Prostate gland (tissue), 2 donors: Measurements from ENCODE around the gene ANKS3. TPM values are rescaled to one million over a fixed set of nuclear protein-coding genes. Genes with fewer than 3 reads are reported as not detected.

Experiments
- DNase-seq: peaks from one replicate; pipeline ENCODE4 v3.0.0-alpha.2; 2019; ENCODE audit warnings: low spot score
- H3K27ac ChIP-seq, 2 donors: fragments of 200-600 bp; sonication (generic); 2 replicates each; pipeline ENCODE4 v1.5.1; 2017 to 2019
- H3K27me3 ChIP-seq: fragments of 200-600 bp; sonication (generic); replicated peaks from 2 replicates; pipeline ENCODE4 v1.5.1; 2019; ENCODE audit not compliant: insufficient read depth
- H3K36me3 ChIP-seq, 2 donors: fragments of 200-600 bp; sonication (generic); 1 replicate in 1 of 2; 2 replicates in 1 of 2; pipeline versions ENCODE4 v1.5.1 to v1.8.1; 2017 to 2019
- H3K4me1 ChIP-seq: fragments of 200-600 bp; sonication (generic); replicated peaks from 2 replicates; pipeline ENCODE4 v1.5.1; 2019
- H3K4me3 ChIP-seq, 2 donors: fragments of 200-600 bp; sonication (generic); 2 replicates each; pipeline ENCODE4 v1.5.1; 2017 to 2019
- H3K9me3 ChIP-seq: fragments of 200-600 bp; sonication (generic); 2 replicates; pipeline ENCODE4 v1.5.1; 2017
- POLR2A ChIP-seq: fragments of 450-650 bp; IDR thresholded peaks from one replicate; pipeline ENCODE4 v1.6.1; 2016; ENCODE audit warnings: antibody characterized with exemption, mild to moderate bottlenecking
- POLR2AphosphoS5 ChIP-seq: sonication (generic); formaldehyde crosslinking; IDR thresholded peaks from one replicate; pipeline ENCODE4 v1.6.1; 2017; ENCODE audit warnings: antibody characterized with exemption
- WGBS: methylation state at CpG from one replicate; pipeline ENCODE4 v1.1.5; 2018; 5-methylcytosine and 5-hydroxymethylcytosine counted together
- intact Hi-C: fragments of 100-400 bp; cut with DNase I; formaldehyde crosslinking; loops from one replicate; pipeline ENCODE4 v1.14.2; 2022
- total RNA-seq, 2 donors: library from RNA; depleted of rRNA; stranded (reverse); fragments of >200 nt; gene quantifications; one replicate each; pipeline ENCODE4 v1.1.0, GENCODE V29; 2016
- TF ChIP-seq, protein P1 (sequence below), 4 experiments: fragments of 200-600 bp in 2 of 4; fragments of 450-650 bp in 2 of 4; sonication (generic) in 2 of 4; IDR thresholded peaks; 1 replicate in 3 of 4; 2 replicates in 1 of 4; pipeline ENCODE4 v1.5.1; 2016 to 2019; ENCODE audit warnings: antibody characterized with exemption in 4 of 4, mild to moderate bottlenecking in 2 of 4, moderate library complexity in 2 of 4

Gene ANKS3
- total RNA-seq, 2 donors from 2014 or later = 19.1 to 42.9 TPM

GRCh38 chr16:4723071-4723767 is 10.9 kb downstream of the ANKS3 start:
- peaks cover 3 to 6% of the 10 kb centered on the region in 2 donors for H3K36me3 ChIP-seq

DNA sequence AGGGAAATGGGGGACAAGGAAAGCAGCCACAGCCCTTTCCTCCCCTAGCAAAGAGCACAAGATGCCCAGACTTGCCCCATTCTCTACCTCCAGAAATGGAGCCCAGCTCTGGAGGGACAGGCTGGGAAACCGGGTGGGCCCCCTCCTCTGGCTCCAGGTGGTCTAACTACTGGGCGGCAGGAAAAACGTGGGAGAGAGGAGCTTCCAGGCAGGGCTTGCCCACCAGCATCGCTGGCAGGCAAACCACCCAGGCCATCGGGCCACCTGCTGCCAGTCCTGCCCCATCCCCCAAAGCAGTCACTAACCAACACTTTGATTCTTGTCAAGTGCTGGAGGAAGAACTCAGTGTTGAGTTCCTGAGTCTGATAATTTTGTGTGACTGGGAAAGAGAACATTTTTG is 15.6 kb downstream of the ANKS3 start:
- no peaks in the 10 kb centered on the region for H3K27me3 ChIP-seq
- WGBS = 68% methylated on average over 5 of the region's 5 CpGs
- no peaks in the 10 kb centered on the region for H3K4me1 ChIP-seq
- H3K36me3 ChIP-seq = peaks cover 0 to 9% of the 10 kb centered on the region in 2 donors
- no peak for DNase-seq
- intact Hi-C loops = no loop called here
- TF ChIP-seq POLR2A (no peak), POLR2AphosphoS5 (no peak)
- TF ChIP-seq, protein P1, sequence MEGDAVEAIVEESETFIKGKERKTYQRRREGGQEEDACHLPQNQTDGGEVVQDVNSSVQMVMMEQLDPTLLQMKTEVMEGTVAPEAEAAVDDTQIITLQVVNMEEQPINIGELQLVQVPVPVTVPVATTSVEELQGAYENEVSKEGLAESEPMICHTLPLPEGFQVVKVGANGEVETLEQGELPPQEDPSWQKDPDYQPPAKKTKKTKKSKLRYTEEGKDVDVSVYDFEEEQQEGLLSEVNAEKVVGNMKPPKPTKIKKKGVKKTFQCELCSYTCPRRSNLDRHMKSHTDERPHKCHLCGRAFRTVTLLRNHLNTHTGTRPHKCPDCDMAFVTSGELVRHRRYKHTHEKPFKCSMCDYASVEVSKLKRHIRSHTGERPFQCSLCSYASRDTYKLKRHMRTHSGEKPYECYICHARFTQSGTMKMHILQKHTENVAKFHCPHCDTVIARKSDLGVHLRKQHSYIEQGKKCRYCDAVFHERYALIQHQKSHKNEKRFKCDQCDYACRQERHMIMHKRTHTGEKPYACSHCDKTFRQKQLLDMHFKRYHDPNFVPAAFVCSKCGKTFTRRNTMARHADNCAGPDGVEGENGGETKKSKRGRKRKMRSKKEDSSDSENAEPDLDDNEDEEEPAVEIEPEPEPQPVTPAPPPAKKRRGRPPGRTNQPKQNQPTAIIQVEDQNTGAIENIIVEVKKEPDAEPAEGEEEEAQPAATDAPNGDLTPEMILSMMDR (IDR thresholded peaks at IDR 0.05) = no peak
- no peaks in the 10 kb centered on the region for H3K9me3 ChIP-seq
- H3K27ac ChIP-seq = no peak overlapping the region
- no peak overlapping the region for H3K4me3 ChIP-seq

More at GRCh38 chr16:4723071-4723767, 10.9 kb downstream of the ANKS3 start:
- Histone ChIP-seq H3K27ac (no peak overlapping the region), H3K27me3 (no peaks in the 10 kb centered on the region), H3K4me1 (no peaks in the 10 kb centered on the region), H3K9me3 (no peaks in the 10 kb centered on the region), H3K4me3 (no peak overlapping the region)
- DNase-seq = no peak
- TF ChIP-seq, protein P1 (IDR thresholded peaks at IDR 0.05) = no peak
- no peak for TF ChIP-seq POLR2A
- no peak for TF ChIP-seq POLR2AphosphoS5
- intact Hi-C loops = no loop called here
- 85% methylated on average over 14 of the region's 14 CpGs for WGBS

DNA sequence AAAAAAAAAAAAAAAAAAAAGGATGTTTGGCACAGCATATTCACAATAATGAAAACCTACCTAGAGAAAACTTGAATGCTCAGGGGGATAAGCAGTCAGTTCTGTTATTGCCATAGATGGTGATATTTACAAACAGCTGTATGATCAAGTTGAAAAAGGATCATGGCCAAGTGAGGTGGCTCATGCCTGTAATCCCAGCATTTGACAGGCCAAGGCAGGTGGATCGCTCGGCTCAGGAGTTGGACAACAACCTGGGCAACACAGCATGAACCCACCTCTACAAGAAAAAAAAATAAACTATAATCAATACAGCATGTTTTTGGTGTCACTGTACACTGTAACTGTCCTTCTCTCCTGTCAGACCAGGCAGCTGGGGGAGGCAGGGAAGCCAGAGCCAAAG is 19.1 kb downstream of the ANKS3 start:
- peaks cover 0 to 9% of the 10 kb centered on the region in 2 donors for H3K36me3 ChIP-seq
- H3K4me1 ChIP-seq = no peaks in the 10 kb centered on the region
- TF ChIP-seq, protein P1 (IDR thresholded peaks at IDR 0.05) = no peak
- TF ChIP-seq POLR2A = no peak
- no peak for TF ChIP-seq POLR2AphosphoS5
- no peak overlapping the region for H3K4me3 ChIP-seq
- no peak for DNase-seq
- H3K9me3 ChIP-seq = no peaks in the 10 kb centered on the region
- intact Hi-C loops = no loop called here
- 78% methylated on average over 2 of the region's 2 CpGs for WGBS
- no peaks in the 10 kb centered on the region for H3K27me3 ChIP-seq
- H3K27ac ChIP-seq = no peak overlapping the region

- Histone ChIP-seq H3K36me3 (peaks cover 0 to 9% of the 10 kb centered on the region in 2 donors), H3K27me3 (no peaks in the 10 kb centered on the region), H3K4me1 (no peaks in the 10 kb centered on the region), H3K4me3 (no peak overlapping the region), H3K9me3 (no peaks in the 10 kb centered on the region), H3K27ac (no peak overlapping the region)
- DNase-seq = no peak
- TF ChIP-seq POLR2AphosphoS5 (no peak), POLR2A (no peak)
- TF ChIP-seq, protein P1 (IDR thresholded peaks at IDR 0.05) = no peak
- intact Hi-C loops = no loop called here
- WGBS = 78% methylated on average over 18 of the region's 18 CpGs
Observed at GRCh38 chr16:4713663-4714501, 20.2 kb downstream of the ANKS3 start.
